A673 (cell line): ENCODE measurements around the gene RER1. TPM values are rescaled to one million over a fixed set of nuclear protein-coding genes. Genes with fewer than 3 reads are reported as not detected.
A peak's percentile ranks its signal among the peaks of the same experiment; 100 is the strongest.

ENCODE experiments used
- BruUV-seq: library from RNA; stranded (reverse); fragments of 400-500 nt; replicated peaks from 2 replicates; lab custom pipeline; 2021; lab: Mats Ljungman, UMichigan
- CTCF ChIA-PET: fragments of 300-600 bp; sonication (Branson Sonifier 250); formaldehyde crosslinking; loops from one replicate; lab custom pipeline; 2022; ENCODE audit warnings: antibody characterized with exemption; lab: Charles Lee
- POLR2A ChIA-PET: fragments of 300-600 bp; sonication (Branson Sonifier 250); formaldehyde crosslinking; loops from one replicate; lab custom pipeline; 2022; ENCODE audit warnings: antibody characterized with exemption; ENCODE audit not compliant: low non-redundant PET; lab: Charles Lee
- DNase-seq: peaks from one replicate; pipeline ENCODE4 v3.0.0-alpha.2; 2015; ENCODE audit warnings: low spot score
- H3K27ac ChIP-seq: fragments of 200-600 bp; sonication (generic); 2 replicates; pipeline ENCODE4 v1.5.1; 2016; ENCODE audit warnings: mixed run types, low read depth, mild to moderate bottlenecking, mixed read lengths, antibody characterized with exemption, low read length; ENCODE audit not compliant: poor library complexity, severe bottlenecking
- H3K27me3 ChIP-seq: fragments of 200-600 bp; sonication (generic); replicated peaks from 2 replicates; pipeline ENCODE4 v1.6.1; 2017; ENCODE audit warnings: mixed run types, low read depth, mild to moderate bottlenecking, mixed read lengths, antibody characterized with exemption, low read length; ENCODE audit not compliant: insufficient read depth, poor library complexity
- H3K36me3 ChIP-seq: fragments of 200-600 bp; sonication (generic); 2 replicates; pipeline ENCODE4 v1.6.1; 2016; ENCODE audit warnings: mixed run types, mild to moderate bottlenecking, mixed read lengths, antibody characterized with exemption, low read length; ENCODE audit not compliant: insufficient read depth, poor library complexity, severe bottlenecking
- H3K4me1 ChIP-seq: fragments of 200-600 bp; sonication (generic); 2 replicates; pipeline ENCODE4 v1.6.1; 2017; ENCODE audit warnings: mixed run types, mild to moderate bottlenecking, mixed read lengths, antibody characterized with exemption, low read length; ENCODE audit not compliant: insufficient read depth, poor library complexity, severe bottlenecking
- H3K4me3 ChIP-seq: fragments of 200-600 bp; sonication (generic); 2 replicates; pipeline ENCODE4 v1.5.1; 2016; ENCODE audit warnings: low read depth, mixed run types, mild to moderate bottlenecking, mixed read lengths, low read length; ENCODE audit not compliant: poor library complexity, severe bottlenecking
- H3K9me3 ChIP-seq: fragments of 200-600 bp; sonication (generic); 2 replicates; pipeline ENCODE4 v1.6.1; 2016; ENCODE audit warnings: mixed run types, low read depth, mild to moderate bottlenecking, mixed read lengths, antibody characterized with exemption, low read length; ENCODE audit not compliant: poor library complexity, severe bottlenecking
- EZH2 ChIP-seq: fragments of 200-600 bp; sonication (generic); IDR thresholded peaks from 2 replicates; pipeline ENCODE4 v1.6.1; 2017; ENCODE audit warnings: borderline replicate concordance, low read depth, mild to moderate bottlenecking, mixed read lengths, antibody characterized with exemption, low read length; ENCODE audit not compliant: poor library complexity, severe bottlenecking
- intact Hi-C: fragments of 100-400 bp; cut with micrococcal nuclease; formaldehyde crosslinking; loops from one replicate; pipeline ENCODE4 v1.10.0; 2022; ENCODE audit not compliant: unreplicated experiment
- total RNA-seq: library from RNA; stranded (reverse); gene quantifications from 2 replicates; pipeline ENCODE4 v1.2.3, GENCODE V29; 2021
- TF ChIP-seq, protein P1 (sequence below): fragments of 300-800, 200-600 bp; sonication (generic); conservative IDR thresholded peaks from 2 replicates; pipeline ENCODE4 v1.5.1; 2017; ENCODE audit warnings: low read depth, mild to moderate bottlenecking, antibody characterized with exemption, low read length, moderate library complexity, mixed read lengths

RER1 gene
- total RNA-seq, 1 experiment from 2014 or later = 154 TPM

DNA sequence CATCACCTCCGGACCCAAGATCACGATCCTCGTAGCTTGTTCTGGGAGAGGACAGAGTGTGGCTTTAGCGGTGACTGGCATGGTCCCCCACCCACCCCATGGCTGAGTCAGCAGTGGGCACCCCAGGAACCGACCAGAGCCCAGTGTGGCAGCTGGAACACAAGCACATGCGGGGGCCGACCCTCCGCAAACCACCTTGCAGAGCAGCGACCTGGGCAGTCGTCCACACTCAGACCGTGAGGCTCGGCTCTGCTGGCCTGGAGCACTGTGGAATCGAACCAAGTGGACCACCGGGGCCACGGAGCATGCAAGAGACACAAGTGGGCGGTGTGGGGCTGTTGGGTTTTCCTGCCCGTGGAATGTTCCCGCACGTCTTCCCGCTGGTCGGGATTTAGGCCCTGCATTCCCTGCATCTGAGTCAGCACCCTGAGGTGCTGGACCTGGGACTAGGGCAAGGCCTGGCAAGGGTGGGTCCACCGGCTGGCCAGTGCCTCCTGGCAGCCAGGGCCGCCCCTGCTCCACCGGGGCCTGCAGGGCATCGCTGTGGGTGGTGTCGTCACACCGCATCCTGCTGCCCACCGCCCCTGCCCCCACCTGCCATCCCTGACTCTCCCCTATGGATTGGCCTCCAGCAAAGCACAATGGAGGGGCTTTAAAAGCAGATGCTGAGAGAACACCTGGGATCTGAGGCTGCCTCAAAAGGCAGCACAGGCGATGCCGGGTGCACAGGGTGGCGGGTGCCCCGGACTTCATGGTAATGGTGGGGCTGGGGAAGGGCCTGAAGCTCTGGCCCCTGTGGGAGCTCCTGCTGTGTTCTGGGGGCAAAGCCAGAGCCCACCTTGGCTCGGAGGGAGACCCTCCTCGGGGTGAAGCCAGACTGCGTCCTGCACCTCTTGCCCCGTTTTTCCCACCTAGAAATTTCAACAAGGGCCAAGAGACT is 18.8 kb upstream of the RER1 start:
- ChIA-PET CTCF (no interaction called here), POLR2A (no interaction called here)
- no peaks in the 10 kb centered on the region for H3K4me1 ChIP-seq
- BruUV-seq = no TSS peak
- H3K36me3 ChIP-seq = no peaks in the 10 kb centered on the region
- H3K27ac ChIP-seq = no peak overlapping the region
- no peak for DNase-seq
- no peaks in the 10 kb centered on the region for H3K9me3 ChIP-seq
- H3K27me3 ChIP-seq = no peaks in the 10 kb centered on the region
- H3K4me3 ChIP-seq = no peak overlapping the region
- TF ChIP-seq, protein P1, sequence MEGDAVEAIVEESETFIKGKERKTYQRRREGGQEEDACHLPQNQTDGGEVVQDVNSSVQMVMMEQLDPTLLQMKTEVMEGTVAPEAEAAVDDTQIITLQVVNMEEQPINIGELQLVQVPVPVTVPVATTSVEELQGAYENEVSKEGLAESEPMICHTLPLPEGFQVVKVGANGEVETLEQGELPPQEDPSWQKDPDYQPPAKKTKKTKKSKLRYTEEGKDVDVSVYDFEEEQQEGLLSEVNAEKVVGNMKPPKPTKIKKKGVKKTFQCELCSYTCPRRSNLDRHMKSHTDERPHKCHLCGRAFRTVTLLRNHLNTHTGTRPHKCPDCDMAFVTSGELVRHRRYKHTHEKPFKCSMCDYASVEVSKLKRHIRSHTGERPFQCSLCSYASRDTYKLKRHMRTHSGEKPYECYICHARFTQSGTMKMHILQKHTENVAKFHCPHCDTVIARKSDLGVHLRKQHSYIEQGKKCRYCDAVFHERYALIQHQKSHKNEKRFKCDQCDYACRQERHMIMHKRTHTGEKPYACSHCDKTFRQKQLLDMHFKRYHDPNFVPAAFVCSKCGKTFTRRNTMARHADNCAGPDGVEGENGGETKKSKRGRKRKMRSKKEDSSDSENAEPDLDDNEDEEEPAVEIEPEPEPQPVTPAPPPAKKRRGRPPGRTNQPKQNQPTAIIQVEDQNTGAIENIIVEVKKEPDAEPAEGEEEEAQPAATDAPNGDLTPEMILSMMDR = no peak
- TF ChIP-seq EZH2 = no peak
- intact Hi-C loops = no loop called here

GRCh38 chr1:2373551-2374251 is 17.9 kb upstream of the RER1 start:
- no peaks in the 10 kb centered on the region for H3K9me3 ChIP-seq
- no peak for DNase-seq
- H3K27ac ChIP-seq = no peak overlapping the region
- ChIA-PET CTCF (no interaction called here), POLR2A (no interaction called here)
- BruUV-seq = no TSS peak
- intact Hi-C loops = no loop called here
- no peaks in the 10 kb centered on the region for H3K27me3 ChIP-seq
- TF ChIP-seq EZH2 = no peak
- TF ChIP-seq, protein P1 = no peak
- no peak overlapping the region for H3K4me3 ChIP-seq
- H3K36me3 ChIP-seq = no peaks in the 10 kb centered on the region
- H3K4me1 ChIP-seq = no peaks in the 10 kb centered on the region

DNA sequence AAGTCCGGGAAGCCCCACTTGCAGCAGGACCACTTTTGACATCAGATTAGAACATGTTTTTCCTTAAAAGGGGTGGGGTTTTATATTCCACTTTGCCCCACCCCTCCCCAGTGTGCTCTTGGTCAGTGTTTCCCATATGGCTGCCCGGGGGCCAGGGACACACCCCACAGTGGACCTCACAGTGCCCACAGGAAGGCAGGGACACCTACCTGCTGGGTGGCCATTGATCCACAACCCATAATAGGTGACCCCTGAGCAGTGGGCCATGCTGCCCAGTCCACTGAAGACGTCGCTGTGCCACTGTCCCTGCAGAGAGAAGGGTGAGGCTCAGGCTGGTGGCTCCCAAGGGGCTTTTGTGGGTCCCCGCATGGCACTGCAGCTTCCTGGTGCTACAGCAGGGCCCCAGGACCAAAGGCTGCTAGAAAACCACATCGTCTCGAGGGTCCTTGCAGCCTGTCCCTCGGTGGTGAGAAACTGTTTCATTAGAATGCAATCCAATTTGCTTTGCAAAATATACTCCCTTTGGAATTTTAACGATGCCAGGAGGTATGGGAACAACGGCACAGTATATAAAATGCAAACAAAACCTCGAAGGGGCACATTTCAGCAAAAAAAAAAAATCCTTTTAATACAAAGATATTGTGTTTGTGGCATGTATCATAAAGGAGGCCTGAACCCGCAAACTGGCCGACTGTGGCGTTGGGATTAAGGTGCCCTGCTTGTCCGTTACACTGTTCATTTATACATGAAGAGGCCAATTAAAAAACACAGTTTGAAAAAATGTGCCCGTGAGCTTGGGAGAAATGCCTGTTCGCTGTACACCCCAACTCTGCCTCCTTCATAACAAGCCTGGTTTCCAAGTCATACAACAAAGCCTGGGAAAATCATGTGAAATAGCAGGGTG is 17.1 kb upstream of the RER1 start:
- CTCF ChIA-PET = no interaction called here

More for the DNA sequence above, 17.1 kb upstream of the RER1 start:
- Histone ChIP-seq H3K9me3 (no peaks in the 10 kb centered on the region), H3K36me3 (no peaks in the 10 kb centered on the region), H3K4me3 (no peak overlapping the region), H3K27me3 (no peaks in the 10 kb centered on the region), H3K27ac (peak overlapping the region; percentile 37), H3K4me1 (no peaks in the 10 kb centered on the region)
- no TSS peak for BruUV-seq
- no peak for TF ChIP-seq EZH2
- TF ChIP-seq, protein P1 = no peak
- no peak for DNase-seq
- intact Hi-C loops = no loop called here
- POLR2A ChIA-PET = no interaction called here
